H9 (cell line): ENCODE measurements around the gene ACYP1. TPM values are rescaled to one million over a fixed set of nuclear protein-coding genes. Genes with fewer than 3 reads are reported as not detected.

Experiments used
- DNase-seq: peaks from one replicate; pipeline ENCODE4 v3.0.0-alpha.2; 2017
- H2AFZ ChIP-seq: one replicate; pipeline ENCODE4 v1.6.1; 2013; ENCODE audit warnings: mild to moderate bottlenecking, low read length, control low read depth, moderate library complexity
- H2AK5ac ChIP-seq: 2 replicates; pipeline ENCODE4 v1.6.1; 2013; ENCODE audit warnings: low read length, control low read depth, mixed read lengths; ENCODE audit not compliant: insufficient read length
- H2BK120ac ChIP-seq: one replicate; pipeline ENCODE4 v1.6.1; 2013; ENCODE audit warnings: low read depth, mild to moderate bottlenecking, low read length, control low read depth, inconsistent platforms; ENCODE audit not compliant: poor library complexity, severe bottlenecking
- H2BK12ac ChIP-seq: 2 replicates; pipeline ENCODE4 v1.6.1; 2013; ENCODE audit warnings: low read length, control low read depth, mixed read lengths, low read depth; ENCODE audit not compliant: insufficient read length
- H2BK15ac ChIP-seq: 2 replicates; pipeline ENCODE4 v1.6.1; 2013; ENCODE audit warnings: low read depth, low read length, control low read depth
- H2BK20ac ChIP-seq: one replicate; pipeline ENCODE4 v1.6.1; 2013; ENCODE audit warnings: low read depth, mild to moderate bottlenecking, low read length, control low read depth, inconsistent platforms; ENCODE audit not compliant: poor library complexity, severe bottlenecking
- H2BK5ac ChIP-seq: 2 replicates; pipeline ENCODE4 v1.6.1; 2013; ENCODE audit warnings: low read length, control low read depth, mixed read lengths; ENCODE audit not compliant: insufficient read length
- H3K14ac ChIP-seq: 2 replicates; pipeline ENCODE4 v1.6.1; 2013; ENCODE audit warnings: low read length, control low read depth; ENCODE audit not compliant: insufficient read depth
- H3K18ac ChIP-seq: 2 replicates; pipeline ENCODE4 v1.6.1; 2013; ENCODE audit warnings: low read depth, mild to moderate bottlenecking, mixed read lengths, low read length, control low read depth; ENCODE audit not compliant: insufficient read length
- H3K23ac ChIP-seq: 2 replicates; pipeline ENCODE4 v1.6.1; 2013; ENCODE audit warnings: low read length, control low read depth, mixed read lengths, low read depth; ENCODE audit not compliant: insufficient read length
- H3K23me2 ChIP-seq: 2 replicates; pipeline ENCODE4 v1.6.1; 2013; ENCODE audit warnings: low read depth, mild to moderate bottlenecking, mixed read lengths, low read length, control low read depth; ENCODE audit not compliant: insufficient read length, poor library complexity, severe bottlenecking
- H3K27ac ChIP-seq: 2 replicates; pipeline ENCODE4 v1.5.1; 2013; ENCODE audit warnings: low read length, control low read depth, mixed read lengths, low read depth; ENCODE audit not compliant: insufficient read length
- H3K27me3 ChIP-seq: 2 replicates; pipeline ENCODE4 v1.6.1; 2013; ENCODE audit warnings: low read length, control low read depth, inconsistent platforms; ENCODE audit not compliant: insufficient read depth
- H3K4ac ChIP-seq: 2 replicates; pipeline ENCODE4 v1.6.1; 2013; ENCODE audit warnings: low read depth, mild to moderate bottlenecking, control low read depth, inconsistent platforms, low read length, moderate library complexity
- H3K4me1 ChIP-seq: 2 replicates; pipeline ENCODE4 v1.6.1; 2013; ENCODE audit warnings: low read length, control low read depth, inconsistent platforms; ENCODE audit not compliant: insufficient read depth
- H3K4me2 ChIP-seq: 2 replicates; pipeline ENCODE4 v1.6.1; 2013; ENCODE audit warnings: low read length, control low read depth, mixed read lengths; ENCODE audit not compliant: insufficient read length, insufficient read depth
- H3K56ac ChIP-seq: 2 replicates; pipeline ENCODE4 v1.6.1; 2013; ENCODE audit warnings: low read depth, mild to moderate bottlenecking, mixed read lengths, low read length, control low read depth; ENCODE audit not compliant: insufficient read length
- H3K79me1 ChIP-seq: 2 replicates; pipeline ENCODE4 v1.6.1; 2013; ENCODE audit warnings: low read depth, mild to moderate bottlenecking, moderate library complexity, low read length, control low read depth, inconsistent platforms; ENCODE audit not compliant: insufficient read depth, poor library complexity, severe bottlenecking
- H3K79me2 ChIP-seq: 2 replicates; pipeline ENCODE4 v1.6.1; 2013; ENCODE audit warnings: low read length, control low read depth, inconsistent platforms; ENCODE audit not compliant: insufficient read depth
- H3K9ac ChIP-seq: 2 replicates; pipeline ENCODE4 v1.6.1; 2013; ENCODE audit warnings: low read length, control low read depth, mixed read lengths; ENCODE audit not compliant: insufficient read length; ENCODE audit errors: extremely low read depth
- H3K9me3 ChIP-seq: one replicate; pipeline ENCODE4 v1.6.1; 2013; ENCODE audit warnings: low read depth, low read length, inconsistent platforms; ENCODE audit not compliant: control insufficient read depth
- H3T11ph ChIP-seq: one replicate; pipeline ENCODE4 v1.6.1; 2013; ENCODE audit warnings: mild to moderate bottlenecking, low read length, control low read depth, inconsistent platforms
- H4K20me1 ChIP-seq: one replicate; pipeline ENCODE4 v1.6.1; 2013; ENCODE audit not compliant: control insufficient read depth, insufficient read length, insufficient read depth
- H4K5ac ChIP-seq: 2 replicates; pipeline ENCODE4 v1.6.1; 2013; ENCODE audit warnings: low read depth, mild to moderate bottlenecking, mixed read lengths, low read length, control low read depth; ENCODE audit not compliant: insufficient read length
- H4K8ac ChIP-seq: replicated peaks from 2 replicates; pipeline ENCODE4 v1.6.1; 2013; ENCODE audit warnings: low read length, control low read depth, mixed read lengths, low read depth; ENCODE audit not compliant: insufficient read length
- H4K91ac ChIP-seq: 2 replicates; pipeline ENCODE4 v1.6.1; 2013; ENCODE audit warnings: low read depth, mild to moderate bottlenecking, moderate library complexity, mixed read lengths, low read length, control low read depth; ENCODE audit not compliant: insufficient read length
- H3K27ac Mint-ChIP-seq, 3 experiments: 2 replicates in 2 of 3; 3 replicates in 1 of 3; pipeline ENCODE4 v1.8.0; 2020 to 2021; ENCODE audit warnings: mixed read lengths in 3 of 3, mild to moderate bottlenecking in 1 of 3, moderate library complexity in 1 of 3
- H3K27me3 Mint-ChIP-seq: 2 replicates; pipeline ENCODE4 v1.8.0; 2021; ENCODE audit warnings: low read depth, mild to moderate bottlenecking, moderate library complexity, mixed read lengths
- H3K36me3 Mint-ChIP-seq, 3 experiments: 2 replicates in 2 of 3; 3 replicates in 1 of 3; pipeline ENCODE4 v1.8.0; 2020 to 2021; ENCODE audit warnings: low read depth in 3 of 3, mixed read lengths in 3 of 3; ENCODE audit not compliant: insufficient read depth in 1 of 3
- H3K4me1 Mint-ChIP-seq, 2 experiments: 2 replicates each; pipeline ENCODE4 v1.8.0; 2020; ENCODE audit warnings: mixed read lengths in 2 of 2
- H3K4me3 Mint-ChIP-seq, 2 experiments: 2 replicates in 1 of 2; 3 replicates in 1 of 2; pipeline ENCODE4 v1.8.0; 2020 to 2021; ENCODE audit warnings: mild to moderate bottlenecking in 2 of 2, mixed read lengths in 2 of 2, moderate library complexity in 1 of 2
- H3K9me3 Mint-ChIP-seq, 2 experiments: 2 replicates in 1 of 2; 3 replicates in 1 of 2; pipeline ENCODE4 v1.8.0; 2020; ENCODE audit warnings: mild to moderate bottlenecking in 2 of 2, mixed read lengths in 2 of 2, moderate library complexity in 1 of 2
- WGBS: extraction: QIAGEN DNeasy Blood & Tissue Kit; methylation state at CpG from one replicate; pipeline ENCODE4 v1.1.7; 2013; ENCODE audit warnings: missing lambda C conversion rate, low lambda C conversion rate, mixed read lengths; ENCODE audit not compliant: insufficient read length; ENCODE audit errors: extremely low coverage; 5-methylcytosine and 5-hydroxymethylcytosine counted together
- total RNA-seq: library from RNA; stranded (reverse); gene quantifications from 2 replicates; pipeline ENCODE4 v1.2.1, GENCODE V29; 2021
- TF ChIP-seq, protein P1 (sequence below): fragments of 200-600 bp; sonication (generic); conservative IDR thresholded peaks from 3 replicates; pipeline ENCODE4 v1.8.0; 2021; ENCODE audit warnings: antibody characterized with exemption, mild to moderate bottlenecking

Gene ACYP1
- total RNA-seq, 1 experiment from 2014 or later = 18.9 TPM

DNA sequence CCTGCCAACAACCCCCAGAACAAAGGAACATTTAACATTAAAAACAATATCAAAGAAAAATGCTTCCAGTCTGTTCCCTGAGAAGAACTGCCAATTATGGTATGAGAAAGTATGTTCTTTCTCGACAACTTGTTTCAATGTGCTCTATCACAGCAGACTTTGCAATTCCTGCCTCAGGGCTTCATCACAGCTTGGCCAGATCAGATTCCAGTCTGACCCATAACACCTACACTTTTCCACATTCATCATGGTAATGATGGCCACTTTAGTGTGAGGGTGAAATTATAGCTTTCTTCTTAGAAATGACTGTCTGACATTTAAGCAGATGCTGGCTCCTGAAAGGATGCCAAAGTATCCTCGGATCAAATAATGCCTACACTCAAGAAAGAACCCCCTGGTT, 46.1 kb upstream of the ACYP1 start:
- no peak overlapping the region for H3K4ac ChIP-seq
- no peak overlapping the region for H3K56ac ChIP-seq
- no peaks in the 10 kb centered on the region for H3K79me1 ChIP-seq
- no CpG with 5 or more reads among the region's 2 CpGs for WGBS
- no peak overlapping the region for H3T11ph ChIP-seq
- no peak overlapping the region for H2AFZ ChIP-seq
- Mint-ChIP-seq H3K4me3 (no peak overlapping the region), H3K36me3 (peaks cover 26 to 81% (median 79%) of the 10 kb centered on the region in 3 experiments; a peak in 6 of 7 replicates), H3K4me1 (no peaks in the 10 kb centered on the region), H3K27me3 (no peaks in the 10 kb centered on the region), H3K27ac (no peak overlapping the region; a peak in 1 of 7 replicates), H3K9me3 (no peaks in the 10 kb centered on the region)
- no peak overlapping the region for H2BK15ac ChIP-seq
- H3K23me2 ChIP-seq = no peaks in the 10 kb centered on the region
- no peak overlapping the region for H4K8ac ChIP-seq
- no peaks in the 10 kb centered on the region for H3K79me2 ChIP-seq
- H3K9me3 ChIP-seq = no peaks in the 10 kb centered on the region
- no peak overlapping the region for H4K5ac ChIP-seq
- no peaks in the 10 kb centered on the region for H3K27me3 ChIP-seq
- DNase-seq = no peak
- H2BK120ac ChIP-seq = no peak overlapping the region
- H2BK20ac ChIP-seq = no peak overlapping the region
- no peaks in the 10 kb centered on the region for H3K4me1 ChIP-seq
- H3K14ac ChIP-seq = no peak overlapping the region
- no peak overlapping the region for H3K23ac ChIP-seq
- H3K27ac ChIP-seq = no peak overlapping the region
- no peak overlapping the region for H2BK5ac ChIP-seq
- no peak overlapping the region for H3K9ac ChIP-seq
- H3K18ac ChIP-seq = no peak overlapping the region
- H2BK12ac ChIP-seq = no peak overlapping the region
- TF ChIP-seq, protein P1, sequence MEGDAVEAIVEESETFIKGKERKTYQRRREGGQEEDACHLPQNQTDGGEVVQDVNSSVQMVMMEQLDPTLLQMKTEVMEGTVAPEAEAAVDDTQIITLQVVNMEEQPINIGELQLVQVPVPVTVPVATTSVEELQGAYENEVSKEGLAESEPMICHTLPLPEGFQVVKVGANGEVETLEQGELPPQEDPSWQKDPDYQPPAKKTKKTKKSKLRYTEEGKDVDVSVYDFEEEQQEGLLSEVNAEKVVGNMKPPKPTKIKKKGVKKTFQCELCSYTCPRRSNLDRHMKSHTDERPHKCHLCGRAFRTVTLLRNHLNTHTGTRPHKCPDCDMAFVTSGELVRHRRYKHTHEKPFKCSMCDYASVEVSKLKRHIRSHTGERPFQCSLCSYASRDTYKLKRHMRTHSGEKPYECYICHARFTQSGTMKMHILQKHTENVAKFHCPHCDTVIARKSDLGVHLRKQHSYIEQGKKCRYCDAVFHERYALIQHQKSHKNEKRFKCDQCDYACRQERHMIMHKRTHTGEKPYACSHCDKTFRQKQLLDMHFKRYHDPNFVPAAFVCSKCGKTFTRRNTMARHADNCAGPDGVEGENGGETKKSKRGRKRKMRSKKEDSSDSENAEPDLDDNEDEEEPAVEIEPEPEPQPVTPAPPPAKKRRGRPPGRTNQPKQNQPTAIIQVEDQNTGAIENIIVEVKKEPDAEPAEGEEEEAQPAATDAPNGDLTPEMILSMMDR = no peak
- no peak overlapping the region for H2AK5ac ChIP-seq
- H4K91ac ChIP-seq = no peak overlapping the region
- no peak overlapping the region for H3K4me2 ChIP-seq
- H4K20me1 ChIP-seq = no peaks in the 10 kb centered on the region
